Activated CD8-positive, alpha-beta T cell treated with anti-CD3 and anti-CD28 coated beads, Interleukin-2, amount 10 ng/mL, durations not matched to agents 7 days and 5 days (primary cell): ENCODE measurements around the gene LMO3. TPM values are rescaled to one million over a fixed set of nuclear protein-coding genes. Genes with fewer than 3 reads are reported as not detected.

Experiments used
- ATAC-seq: fragments of 150-1000 bp; cut with Tn5 transposase; one replicate; pipeline ENCODE4 v1.10.0; 2021; ENCODE audit warnings: moderate library complexity
- CTCF ChIA-PET: fragments of 350-600 bp; sonication (Branson Sonifier 250); formaldehyde crosslinking; loops from one replicate; lab custom pipeline; 2021; ENCODE audit warnings: antibody characterized with exemption; lab: Charles Lee
- POLR2A ChIA-PET: fragments of 350-600 bp; sonication (Branson Sonifier 250); formaldehyde crosslinking; loops from one replicate; lab custom pipeline; 2021; ENCODE audit warnings: antibody characterized with exemption; lab: Charles Lee
- DNase-seq: peaks from one replicate; pipeline ENCODE4 v3.0.0-alpha.2; 2020
- H3K27ac Mint-ChIP-seq: one replicate; pipeline ENCODE4 v1.8.0; 2021; ENCODE audit warnings: mild to moderate bottlenecking, mixed read lengths
- H3K27me3 Mint-ChIP-seq: one replicate; pipeline ENCODE4 v1.8.0; 2021; ENCODE audit warnings: low read depth, mixed read lengths
- H3K36me3 Mint-ChIP-seq: one replicate; pipeline ENCODE4 v1.8.0; 2021; ENCODE audit warnings: low read depth, mixed read lengths
- H3K4me1 Mint-ChIP-seq: one replicate; pipeline ENCODE4 v1.8.0; 2021; ENCODE audit warnings: low read depth, mixed read lengths
- H3K4me3 Mint-ChIP-seq: one replicate; pipeline ENCODE4 v1.8.0; 2021; ENCODE audit warnings: mild to moderate bottlenecking, mixed read lengths
- H3K9me3 Mint-ChIP-seq: one replicate; pipeline ENCODE4 v1.8.0; 2022; ENCODE audit warnings: mixed read lengths; ENCODE audit not compliant: insufficient read depth
- total RNA-seq, 2 experiments: library from RNA; stranded (reverse); gene quantifications; one replicate each; pipeline ENCODE4 v1.2.3, GENCODE V29; 2021

Gene LMO3
- total RNA-seq, 2 experiments from 2014 or later = not detected

DNA sequence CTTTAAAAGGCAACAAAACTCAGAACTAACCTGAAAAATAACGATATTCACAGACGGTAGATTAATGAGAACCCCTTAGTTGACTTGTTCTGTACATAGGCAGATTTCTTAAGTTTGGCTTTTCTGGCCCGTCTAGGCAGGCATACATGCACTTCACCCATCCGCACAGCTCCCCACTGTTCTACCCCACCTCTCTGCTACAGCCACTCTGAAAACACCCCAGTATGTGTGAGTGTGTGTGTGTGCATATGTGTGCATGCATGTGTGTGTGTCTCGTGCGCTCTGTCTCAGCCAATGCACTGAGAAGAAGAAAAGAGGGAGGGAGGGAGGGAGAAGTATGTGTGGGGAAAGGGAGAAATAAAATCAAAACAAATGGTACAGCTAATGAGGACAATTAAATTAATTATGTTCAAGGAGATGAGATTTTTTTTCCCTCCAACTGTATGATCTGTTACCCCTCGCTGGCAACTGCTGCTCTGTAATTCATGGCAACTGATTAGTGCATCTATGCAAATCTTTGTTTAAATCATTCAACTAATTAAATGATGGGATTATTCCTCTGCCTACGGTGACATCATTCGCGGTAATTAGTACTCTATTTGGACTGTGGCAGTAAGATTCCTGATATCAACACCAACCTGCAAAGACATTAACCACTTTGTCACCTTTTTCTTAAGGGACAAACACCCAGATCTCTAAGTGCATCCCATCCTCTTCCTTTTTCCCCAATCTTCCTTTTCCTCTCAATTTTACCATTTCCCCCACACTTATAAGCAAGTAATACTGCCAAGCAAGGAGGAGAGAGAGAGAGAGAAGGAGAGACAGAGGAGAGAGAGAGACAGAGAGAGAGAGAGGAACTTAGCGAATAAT lies 2.2 kb upstream of the LMO3 start:
- POLR2A ChIA-PET = no interaction called here
- H3K9me3 Mint-ChIP-seq = no peaks in the 10 kb centered on the region
- CTCF ChIA-PET = no interaction called here

DNA sequence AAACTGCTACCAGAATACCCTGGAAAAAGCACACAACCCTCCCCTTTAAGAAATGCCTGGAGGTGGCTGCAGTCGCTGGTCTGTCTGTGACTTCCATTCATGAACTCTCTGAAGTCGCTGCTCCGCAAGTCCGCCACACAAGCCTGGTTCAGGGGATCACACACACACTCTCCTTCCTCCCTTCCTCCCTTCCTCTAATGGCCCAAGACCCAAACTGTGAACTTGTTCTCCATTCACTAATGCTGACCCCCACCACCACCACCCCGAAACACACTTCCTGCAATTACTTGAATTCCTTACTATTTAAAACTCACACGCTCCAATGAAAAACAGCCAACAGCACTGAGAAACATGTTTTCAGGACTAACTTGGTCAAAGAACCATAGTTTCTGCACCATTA lies 1.0 kb upstream of the LMO3 start:
- ChIA-PET POLR2A (no interaction called here), CTCF (no interaction called here)
- no peak for ATAC-seq
- Mint-ChIP-seq H3K27me3 (peaks cover 35% of the 10 kb centered on the region), H3K9me3 (no peaks in the 10 kb centered on the region), H3K27ac (no peak overlapping the region), H3K4me1 (peaks cover 3% of the 10 kb centered on the region), H3K4me3 (no peak overlapping the region), H3K36me3 (no peaks in the 10 kb centered on the region)
- DNase-seq = no peak

More for the DNA sequence above, 2.2 kb upstream of the LMO3 start:
- ATAC-seq (no peak), DNase-seq (no peak)
- H3K4me3 Mint-ChIP-seq = no peak overlapping the region
- H3K36me3 Mint-ChIP-seq = no peaks in the 10 kb centered on the region
- peaks cover 3% of the 10 kb centered on the region for H3K4me1 Mint-ChIP-seq
- peaks cover 35% of the 10 kb centered on the region for H3K27me3 Mint-ChIP-seq
- no peak overlapping the region for H3K27ac Mint-ChIP-seq

DNA sequence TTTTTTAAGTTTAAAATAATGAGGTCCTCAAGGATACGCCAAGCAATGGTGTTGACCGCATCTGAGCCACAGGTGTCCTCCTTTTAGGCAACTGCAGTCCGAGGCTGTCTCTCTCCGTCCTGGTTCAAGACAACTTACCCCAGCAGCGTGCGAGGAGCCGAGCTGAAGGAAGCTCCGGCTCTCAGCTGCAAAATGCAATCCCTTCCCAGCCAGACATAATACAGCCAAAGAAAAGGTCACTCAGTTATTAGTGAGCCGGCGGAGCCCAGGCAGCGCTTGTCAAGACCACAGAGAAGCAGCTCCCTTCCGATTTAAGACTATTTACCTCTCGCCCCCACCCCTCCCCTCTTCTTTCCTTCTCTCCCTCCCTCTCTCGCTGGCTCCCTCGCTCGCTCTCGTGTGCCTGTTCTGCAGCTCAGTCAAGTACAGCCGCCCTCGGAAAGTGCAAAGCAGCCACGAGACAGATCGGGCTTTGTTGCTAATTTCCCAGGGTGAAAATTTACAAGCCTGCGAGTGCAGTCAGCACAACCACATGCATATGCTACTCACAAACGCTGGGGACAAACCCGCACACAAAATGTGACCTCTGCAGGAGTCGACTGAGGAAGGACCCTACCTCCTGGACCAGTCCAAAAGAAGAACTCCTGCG lies 363 bp upstream of the LMO3 start:
- DNase-seq = no peak
- ATAC-seq = no peak
- POLR2A ChIA-PET = no interaction called here

DNA sequence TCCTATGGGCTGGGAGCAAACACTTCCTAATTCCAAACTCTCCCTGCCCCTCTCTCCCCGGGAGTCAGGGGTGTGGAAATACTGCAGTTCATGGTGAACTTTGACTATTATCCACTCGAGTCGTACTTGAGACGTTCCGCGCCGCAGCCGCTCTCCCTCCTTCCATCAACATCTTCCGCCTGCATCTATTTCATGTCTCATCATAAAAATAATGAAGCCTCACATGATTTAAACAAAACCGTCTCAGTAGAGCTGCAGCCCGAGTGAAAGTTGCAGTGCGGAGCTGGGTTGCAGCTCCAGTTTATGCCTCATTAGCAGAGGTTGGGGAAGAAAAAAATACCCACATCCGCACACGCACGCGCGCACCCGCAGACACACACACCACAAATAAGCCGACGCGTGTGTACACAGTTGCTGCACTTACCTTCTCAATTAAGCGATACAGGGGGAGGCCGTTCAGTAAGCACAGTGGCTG lies 283 bp downstream of the LMO3 start:
- CTCF ChIA-PET = no interaction called here
- peaks cover 3% of the 10 kb centered on the region for H3K4me1 Mint-ChIP-seq
- no peak overlapping the region for H3K27ac Mint-ChIP-seq
- no peaks in the 10 kb centered on the region for H3K36me3 Mint-ChIP-seq
- no peak overlapping the region for H3K4me3 Mint-ChIP-seq
- ATAC-seq = no peak
- H3K27me3 Mint-ChIP-seq = peaks cover 35% of the 10 kb centered on the region
- DNase-seq = no peak
- H3K9me3 Mint-ChIP-seq = no peaks in the 10 kb centered on the region
- POLR2A ChIA-PET = no interaction called here

More for the DNA sequence above, 363 bp upstream of the LMO3 start:
- no peak overlapping the region for H3K27ac Mint-ChIP-seq
- H3K9me3 Mint-ChIP-seq = no peaks in the 10 kb centered on the region
- H3K36me3 Mint-ChIP-seq = no peaks in the 10 kb centered on the region
- peaks cover 3% of the 10 kb centered on the region for H3K4me1 Mint-ChIP-seq
- H3K27me3 Mint-ChIP-seq = peaks cover 35% of the 10 kb centered on the region
- CTCF ChIA-PET = no interaction called here
- H3K4me3 Mint-ChIP-seq = no peak overlapping the region

DNA sequence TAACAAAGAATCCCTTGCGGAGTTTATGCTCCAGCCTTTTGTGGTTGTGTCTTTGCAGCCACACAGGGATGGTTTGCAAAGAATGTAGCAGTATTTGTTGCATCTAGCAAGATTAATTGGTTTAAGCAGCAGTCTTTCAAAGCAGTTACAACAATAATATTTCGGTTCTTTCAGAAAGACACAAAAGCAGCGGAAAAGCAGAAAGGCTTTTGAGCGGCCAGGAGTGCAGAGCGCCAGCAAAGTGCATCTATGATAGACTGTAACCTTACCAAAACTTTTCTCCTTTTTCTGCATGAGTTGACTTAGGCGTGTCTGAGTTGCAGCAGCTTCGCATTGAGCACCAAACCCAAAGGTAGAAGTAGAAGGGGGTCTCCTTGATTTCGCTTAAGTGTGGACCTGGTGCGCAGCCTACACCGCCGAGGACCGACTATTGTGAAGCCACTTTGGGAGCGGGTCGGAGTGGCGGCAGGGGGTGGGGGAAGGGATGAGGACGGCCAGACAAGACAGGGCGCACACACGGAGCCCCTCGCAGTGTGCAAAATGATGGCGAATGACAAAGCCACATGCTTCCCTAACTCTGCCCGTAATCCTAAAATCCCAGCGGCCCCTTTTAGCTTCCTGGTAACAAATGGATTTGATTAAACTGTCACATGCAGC lies 1.2 kb downstream of the LMO3 start:
- Mint-ChIP-seq H3K27me3 (peaks cover 32% of the 10 kb centered on the region), H3K9me3 (no peaks in the 10 kb centered on the region), H3K4me1 (peaks cover 3% of the 10 kb centered on the region), H3K27ac (no peak overlapping the region), H3K36me3 (no peaks in the 10 kb centered on the region), H3K4me3 (no peak overlapping the region)
- no peak for ATAC-seq
- no peak for DNase-seq
- ChIA-PET CTCF (no interaction called here), POLR2A (no interaction called here)

DNA sequence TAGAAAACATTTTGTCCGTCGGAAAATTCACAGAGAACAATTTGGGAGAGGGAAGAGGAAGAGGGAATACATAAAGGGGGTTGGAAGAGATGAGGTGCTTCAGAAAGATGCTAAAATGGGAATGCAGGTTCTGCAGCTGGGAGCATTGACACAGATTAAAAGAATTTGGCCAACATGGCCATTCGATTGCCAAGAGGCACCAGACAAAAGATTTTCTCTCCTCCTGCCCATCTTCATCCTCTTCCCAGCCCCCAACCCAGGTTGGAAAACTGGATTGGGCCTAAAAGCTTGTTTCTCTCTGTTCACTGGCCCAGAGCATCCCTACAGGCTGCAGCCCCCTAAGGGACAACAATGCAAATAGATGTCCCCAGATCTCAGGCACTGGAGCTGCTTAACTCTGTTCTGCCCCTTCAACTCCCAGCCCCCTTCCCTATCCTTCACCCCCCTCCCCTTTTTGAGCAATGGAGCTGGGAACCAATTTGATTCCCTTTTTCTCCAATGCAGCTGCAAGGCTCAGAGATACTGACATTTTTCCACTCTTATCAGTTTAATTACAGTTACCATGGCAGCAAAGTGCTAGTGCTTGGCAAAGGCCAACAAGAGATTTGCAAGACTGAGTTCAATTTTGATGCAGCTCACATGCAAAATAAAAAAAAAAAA lies 1.9 kb downstream of the LMO3 start:
- ChIA-PET POLR2A (no interaction called here), CTCF (no interaction called here)
- H3K4me3 Mint-ChIP-seq = no peak overlapping the region
- no peaks in the 10 kb centered on the region for H3K9me3 Mint-ChIP-seq
- no peak overlapping the region for H3K27ac Mint-ChIP-seq
- peaks cover 3% of the 10 kb centered on the region for H3K4me1 Mint-ChIP-seq
- ATAC-seq = no peak
- no peaks in the 10 kb centered on the region for H3K36me3 Mint-ChIP-seq
- no peak for DNase-seq
- H3K27me3 Mint-ChIP-seq = peaks cover 32% of the 10 kb centered on the region

DNA sequence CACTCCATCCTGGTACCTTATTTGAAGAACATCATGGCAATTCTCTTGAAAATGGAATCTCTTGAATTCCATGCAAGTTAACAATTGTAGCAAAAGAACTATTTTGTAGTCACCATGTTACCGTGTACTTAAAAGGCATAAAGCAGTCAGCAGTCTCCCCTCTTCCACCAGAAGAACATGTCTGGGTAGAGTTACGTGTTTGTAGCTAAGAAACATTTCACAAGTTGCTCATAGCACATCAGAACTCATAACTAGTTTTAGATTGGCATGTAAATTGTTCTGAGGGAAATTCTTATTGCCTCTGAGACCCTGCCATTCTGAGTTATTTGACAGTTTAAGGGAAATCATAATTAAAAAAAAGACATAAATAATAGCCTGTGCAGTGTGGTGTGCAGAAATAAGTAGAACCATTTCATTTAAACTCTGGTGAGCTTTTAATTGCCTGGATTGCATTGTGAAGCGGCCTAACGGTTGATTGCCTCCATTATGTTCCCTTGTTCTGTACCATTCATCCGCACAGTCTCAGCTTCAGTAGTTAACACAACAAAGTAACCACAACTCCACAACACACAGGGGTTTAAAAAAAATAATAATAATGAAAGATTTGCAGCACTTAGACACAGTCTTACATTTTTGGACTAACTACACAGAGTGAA lies 2.6 kb downstream of the LMO3 start:
- CTCF ChIA-PET = no interaction called here
- Mint-ChIP-seq H3K27me3 (peaks cover 31% of the 10 kb centered on the region), H3K27ac (no peak overlapping the region), H3K36me3 (no peaks in the 10 kb centered on the region), H3K9me3 (no peaks in the 10 kb centered on the region), H3K4me1 (peaks cover 3% of the 10 kb centered on the region), H3K4me3 (no peak overlapping the region)
- POLR2A ChIA-PET = no interaction called here
- ATAC-seq = no peak
- DNase-seq = no peak

DNA sequence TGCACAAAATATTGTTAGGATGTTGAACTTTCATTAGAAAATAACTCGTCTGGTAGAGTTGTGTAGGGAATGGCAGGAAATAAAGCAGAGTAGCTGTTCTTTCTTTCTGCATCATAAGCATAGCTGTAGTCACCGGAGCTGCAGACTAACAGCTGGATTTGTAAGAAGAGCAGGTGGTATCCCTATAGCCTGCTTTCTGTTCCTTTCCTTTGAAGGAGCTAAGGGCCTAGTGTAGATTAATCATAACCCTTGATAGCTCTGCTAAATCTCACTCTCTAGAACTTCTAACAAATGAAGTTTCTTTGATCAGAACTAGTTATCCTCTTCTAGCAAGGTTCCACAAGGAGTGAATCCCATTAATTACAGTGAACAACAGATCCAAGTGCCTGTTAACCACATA lies 3.5 kb downstream of the LMO3 start:
- Mint-ChIP-seq H3K27ac (no peak overlapping the region), H3K4me3 (no peak overlapping the region), H3K27me3 (peaks cover 23% of the 10 kb centered on the region), H3K4me1 (peaks cover 3% of the 10 kb centered on the region), H3K36me3 (no peaks in the 10 kb centered on the region), H3K9me3 (no peaks in the 10 kb centered on the region)
- POLR2A ChIA-PET = interaction anchor here (0.5 kb wide), 1 partner anchor 585 kb away, joined by 3 read pairs; no protein-coding TSS in a partner anchor
- ATAC-seq (no peak), DNase-seq (no peak)
- CTCF ChIA-PET = no interaction called here

DNA sequence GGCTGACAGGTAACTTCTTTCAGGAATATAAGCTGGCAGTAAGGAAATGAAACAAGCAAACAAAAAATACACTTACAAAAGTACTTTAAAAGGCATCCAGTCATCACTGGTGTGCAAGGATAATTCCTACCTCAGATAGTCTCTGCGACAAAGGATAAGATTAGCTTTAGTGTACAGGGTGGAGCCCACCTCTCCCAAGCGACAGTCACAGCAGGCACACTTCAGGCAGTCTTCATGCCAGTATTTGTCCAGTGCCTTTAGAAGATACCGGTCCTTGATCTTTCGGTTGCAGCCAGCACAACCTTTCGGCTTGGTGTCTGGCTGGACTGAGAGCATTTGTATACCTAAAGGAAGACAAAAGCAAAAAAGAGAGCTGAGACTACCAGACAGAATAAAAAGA lies 5.4 kb downstream of the LMO3 start:
- DNase-seq (no peak), ATAC-seq (no peak)
- Mint-ChIP-seq H3K9me3 (no peaks in the 10 kb centered on the region), H3K4me3 (no peak overlapping the region), H3K4me1 (no peaks in the 10 kb centered on the region), H3K27me3 (peaks cover 9% of the 10 kb centered on the region), H3K36me3 (no peaks in the 10 kb centered on the region), H3K27ac (no peak overlapping the region)
- CTCF ChIA-PET = no interaction called here
- POLR2A ChIA-PET = interaction anchor here (0.6 kb wide), 1 partner anchor 1057 kb away, joined by 5 read pairs; no protein-coding TSS in a partner anchor

DNA sequence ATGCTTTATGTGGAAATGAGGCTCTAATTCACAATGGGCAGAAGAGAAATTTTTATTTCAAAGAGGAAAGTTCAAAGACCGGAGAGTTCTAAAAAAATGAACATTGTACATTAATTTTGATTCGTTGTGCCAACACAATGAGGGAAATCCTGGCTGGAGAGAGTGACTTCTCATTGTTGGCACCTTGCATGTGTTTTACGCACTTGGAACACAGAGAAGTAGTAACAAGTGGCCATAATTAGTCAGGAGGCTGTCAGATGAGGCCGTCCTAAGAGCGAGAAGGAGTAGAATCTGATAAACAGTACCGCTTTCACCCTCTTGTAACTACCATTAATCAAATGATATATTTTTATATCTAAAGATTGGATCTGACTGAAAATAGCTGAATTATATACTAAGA lies 6.9 kb downstream of the LMO3 start:
- Mint-ChIP-seq H3K36me3 (no peaks in the 10 kb centered on the region), H3K27me3 (peaks cover 2% of the 10 kb centered on the region), H3K9me3 (no peaks in the 10 kb centered on the region), H3K4me3 (no peak overlapping the region), H3K4me1 (no peaks in the 10 kb centered on the region), H3K27ac (no peak overlapping the region)
- ChIA-PET CTCF (no interaction called here), POLR2A (no interaction called here)
- DNase-seq (no peak), ATAC-seq (no peak)

DNA sequence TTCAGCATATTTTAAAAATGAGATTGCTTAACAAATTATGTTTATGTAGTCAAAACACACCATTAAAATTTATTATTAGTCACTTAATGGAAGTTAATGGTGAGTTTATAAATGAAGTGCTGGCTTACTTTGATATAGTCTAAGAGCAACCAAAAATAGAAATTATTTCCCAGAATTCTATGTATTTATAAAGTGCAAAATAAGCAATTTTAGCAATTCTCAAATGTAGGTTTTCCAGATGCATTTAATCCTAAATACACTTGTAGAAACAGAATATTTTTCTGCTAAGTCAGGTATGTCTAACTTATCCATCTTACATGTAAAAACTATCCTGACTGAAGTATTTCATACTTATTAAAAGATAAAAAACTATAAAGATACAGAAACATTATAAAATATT lies 11.2 kb downstream of the LMO3 start:
- ChIA-PET CTCF (no interaction called here), POLR2A (no interaction called here)
- no peak overlapping the region for H3K4me3 Mint-ChIP-seq
- H3K4me1 Mint-ChIP-seq = no peaks in the 10 kb centered on the region
- DNase-seq (no peak), ATAC-seq (no peak)
- H3K36me3 Mint-ChIP-seq = no peaks in the 10 kb centered on the region
- H3K9me3 Mint-ChIP-seq = no peaks in the 10 kb centered on the region
- no peak overlapping the region for H3K27ac Mint-ChIP-seq
- H3K27me3 Mint-ChIP-seq = no peaks in the 10 kb centered on the region
